Panc1 (cell line): ENCODE results near the gene LGALSL. TPM values are rescaled to one million over a fixed set of nuclear protein-coding genes. Genes with fewer than 3 reads are reported as not detected.

Experiments
- ATAC-seq: fragments of 200-7000 bp; cut with Tn5 transposase; 2 replicates; pipeline ENCODE4 v1.9.1; 2020; ENCODE audit warnings: mild to moderate bottlenecking, moderate library complexity
- BruUV-seq: library from RNA; stranded (reverse); fragments of 400-500 nt; replicated peaks from 2 replicates; lab custom pipeline; 2021; lab: Mats Ljungman, UMichigan
- CTCF ChIA-PET: fragments of 300-600 bp; sonication (Branson Sonifier 250); formaldehyde crosslinking; loops from one replicate; lab custom pipeline; 2022; ENCODE audit warnings: antibody characterized with exemption; lab: Charles Lee
- POLR2A ChIA-PET: fragments of 300-600 bp; sonication (Branson Sonifier 250); formaldehyde crosslinking; loops from one replicate; lab custom pipeline; 2022; ENCODE audit warnings: antibody characterized with exemption; lab: Charles Lee
- DNase-seq: peaks from one replicate; pipeline ENCODE4 v3.0.0-alpha.2; 2010; ENCODE audit warnings: low read depth, low spot score
- H3K27ac ChIP-seq: 2 replicates; pipeline ENCODE4 v1.5.1; 2011; ENCODE audit warnings: mild to moderate bottlenecking, low read length, inconsistent platforms
- H3K27me3 ChIP-seq: fragments of 200-500 bp; sonication (Bioruptor generic); 2 replicates; pipeline ENCODE4 v1.6.0; 2014; ENCODE audit warnings: low read length, inconsistent platforms; ENCODE audit not compliant: control insufficient read depth, insufficient read depth
- H3K36me3 ChIP-seq: fragments of 200-500 bp; sonication (Bioruptor generic); 2 replicates; pipeline ENCODE4 v1.5.1; 2014; ENCODE audit warnings: inconsistent platforms, mild to moderate bottlenecking, low read length, moderate library complexity; ENCODE audit not compliant: control insufficient read depth, insufficient read depth
- H3K4me1 ChIP-seq: 2 replicates; pipeline ENCODE4 v1.5.1; 2011; ENCODE audit warnings: inconsistent platforms, mild to moderate bottlenecking, low read length, moderate library complexity; ENCODE audit not compliant: control insufficient read depth, insufficient read depth
- H3K4me3 ChIP-seq, 2 experiments: 2 replicates each; pipeline ENCODE4 v1.5.1; 2011 to 2012; ENCODE audit warnings: low read depth in 2 of 2, low read length in 2 of 2, mild to moderate bottlenecking in 2 of 2, inconsistent platforms in 1 of 2, moderate library complexity in 1 of 2
- H3K9me3 ChIP-seq: fragments of 200-500 bp; sonication (Bioruptor generic); 2 replicates; pipeline ENCODE4 v1.5.1; 2014; ENCODE audit warnings: low read depth, mild to moderate bottlenecking, inconsistent platforms, low read length, moderate library complexity; ENCODE audit not compliant: control insufficient read depth, insufficient read depth
- CTCF ChIP-seq: fragments of 450-650 bp; IDR thresholded peaks from 2 replicates; pipeline ENCODE4 v1.5.1; 2017; ENCODE audit warnings: mild to moderate bottlenecking
- POLR2AphosphoS5 ChIP-seq: IDR thresholded peaks from 2 replicates; pipeline ENCODE4 v1.6.1; 2012; ENCODE audit warnings: mild to moderate bottlenecking, low read depth, low read length, moderate library complexity
- REST ChIP-seq, 2 experiments: IDR thresholded peaks; 2 replicates each; pipeline ENCODE4 v1.6.1; 2011 to 2012; ENCODE audit warnings: low read depth in 2 of 2, control low read depth in 1 of 2, low read length in 1 of 2, mild to moderate bottlenecking in 1 of 2, moderate library complexity in 1 of 2; ENCODE audit not compliant: insufficient read depth in 1 of 2
- SIN3A ChIP-seq: IDR thresholded peaks from 2 replicates; pipeline ENCODE4 v1.6.1; 2012; ENCODE audit warnings: low read depth, mild to moderate bottlenecking, low read length, moderate library complexity, borderline replicate concordance; ENCODE audit not compliant: insufficient read depth
- TCF7L2 ChIP-seq: IDR thresholded peaks from 2 replicates; pipeline ENCODE4 v1.6.1; 2011; ENCODE audit warnings: mild to moderate bottlenecking, low read depth, low read length, inconsistent platforms
- in situ Hi-C: cut with HindIII; loops from 2 replicates; pipeline ENCODE4 v1.10.0; 2016; ENCODE audit warnings: low sequenced_read_pairs, low pct_unique_long_range_greater_than_20kb
- intact Hi-C: fragments of 100-400 bp; cut with micrococcal nuclease; formaldehyde crosslinking; loops from one replicate; pipeline ENCODE4 v1.10.0; 2022; ENCODE audit not compliant: unreplicated experiment
- total RNA-seq: library from RNA; stranded (reverse); gene quantifications from one replicate; pipeline ENCODE4 v1.2.1, GENCODE V29; 2021; ENCODE audit not compliant: unreplicated experiment

Gene LGALSL
- total RNA-seq, 1 experiment from 2014 or later: 5.3 TPM

- TF ChIP-seq POLR2AphosphoS5: no peak
- TF ChIP-seq CTCF: no peak
- no peak for TF ChIP-seq TCF7L2
- no peak for TF ChIP-seq SIN3A
- TF ChIP-seq REST (IDR thresholded peaks at IDR 0.05; ENCODE audit: insufficient read depth in 1 of 2, low read depth in 2 of 2, low read length in 1 of 2): no peak
- in situ Hi-C loops: no loop called here
- DNase-seq (no peak), ATAC-seq (no peak)
- ChIA-PET CTCF (no interaction called here), POLR2A (no interaction called here)
- no peak overlapping the region for H3K4me3 ChIP-seq
- intact Hi-C loops: no loop called here
- no TSS peak for BruUV-seq
- no peaks in the 10 kb centered on the region for H3K27me3 ChIP-seq
- peaks cover 2% of the 10 kb centered on the region for H3K36me3 ChIP-seq
- no peak overlapping the region for H3K27ac ChIP-seq
- H3K4me1 ChIP-seq: 0 out of 2 replicates have a peak, but pooled peaks cover 5% of the 10 kb centered on the region
- no peaks in the 10 kb centered on the region for H3K9me3 ChIP-seq
Measured at GRCh38 chr2:64455545-64455944, 1.6 kb downstream of the LGALSL start.

GRCh38 chr2:64456293-64456692 is 2.3 kb downstream of the LGALSL start:
- intact Hi-C loops (no loop called here), in situ Hi-C loops (no loop called here)
- ChIA-PET POLR2A (interaction anchor here (0.6 kb wide), 1 partner anchor 768 kb away, joined by 3 read pairs; no protein-coding TSS in a partner anchor), CTCF (no interaction called here)
- TF ChIP-seq CTCF: no peak
- TF ChIP-seq SIN3A: no peak
- no peak for TF ChIP-seq POLR2AphosphoS5
- no peak for TF ChIP-seq REST (IDR thresholded peaks at IDR 0.05; ENCODE audit: insufficient read depth in 1 of 2, low read depth in 2 of 2, low read length in 1 of 2)
- no peak for TF ChIP-seq TCF7L2
- H3K27ac ChIP-seq: no peak overlapping the region
- no peak overlapping the region for H3K4me3 ChIP-seq
- no peak for ATAC-seq
- H3K4me1 ChIP-seq: 0 out of 2 replicates have a peak, but pooled peaks cover 5% of the 10 kb centered on the region
- H3K27me3 ChIP-seq: no peaks in the 10 kb centered on the region
- peaks cover 2% of the 10 kb centered on the region for H3K36me3 ChIP-seq
- TSS peak; percentile 68 for BruUV-seq
- no peaks in the 10 kb centered on the region for H3K9me3 ChIP-seq
- no peak for DNase-seq
